HepG2 (cell line): ENCODE measurements around the gene PGAP3. TPM values are rescaled to one million over a fixed set of nuclear protein-coding genes. Genes with fewer than 3 reads are reported as not detected.

Experiments
- BCL3 ChIP-seq: sonication (generic); formaldehyde crosslinking; IDR thresholded peaks from 2 replicates; pipeline ENCODE4 v1.5.1; 2020; ENCODE audit warnings: mild to moderate bottlenecking, missing genetic modification reagents, moderate library complexity
- BCL6 ChIP-seq: IDR thresholded peaks from 2 replicates; pipeline ENCODE4 v1.6.1; 2016; ENCODE audit warnings: missing genetic modification reagents, missing compliant biosample characterization
- BORCS8-MEF2B ChIP-seq: sonication (generic); formaldehyde crosslinking; IDR thresholded peaks from 2 replicates; pipeline ENCODE4 v1.8.0; 2022; ENCODE audit warnings: mild to moderate bottlenecking, missing genetic modification reagents
- CBX2 ChIP-seq, 2 experiments: fragments of 200-600 bp in 1 of 2; sonication (generic); formaldehyde crosslinking in 1 of 2; IDR thresholded peaks; 2 replicates each; pipeline versions ENCODE4 v1.7.0 to v1.8.1; 2018 to 2022; ENCODE audit warnings: low read depth in 2 of 2, low read length in 1 of 2, mild to moderate bottlenecking in 1 of 2, missing genetic modification reagents in 1 of 2
- ELF1 ChIP-seq: sonication (generic); formaldehyde crosslinking; IDR thresholded peaks from 2 replicates; pipeline ENCODE4 v1.4.0; 2020; ENCODE audit warnings: missing genetic modification reagents
- FOXA1 ChIP-seq, 2 experiments: fragments of 450-650 bp in 1 of 2; sonication (generic) in 1 of 2; formaldehyde crosslinking in 1 of 2; IDR thresholded peaks; 2 replicates each; pipeline versions ENCODE4 v1.4.0 to v1.6.1; 2016 to 2020; ENCODE audit warnings: missing genetic modification reagents in 1 of 2
- FOXK1 ChIP-seq: sonication (generic); formaldehyde crosslinking; IDR thresholded peaks from 2 replicates; pipeline ENCODE4 v1.4.0; 2020; ENCODE audit warnings: low read depth, missing genetic modification reagents, borderline replicate concordance
- MED13 ChIP-seq: sonication (generic); formaldehyde crosslinking; IDR thresholded peaks from 2 replicates; pipeline ENCODE4 v1.5.0; 2020; ENCODE audit warnings: missing genetic modification reagents
- MED8 ChIP-seq: sonication (generic); formaldehyde crosslinking; IDR thresholded peaks from 2 replicates; pipeline ENCODE4 v1.8.1; 2023; ENCODE audit warnings: mild to moderate bottlenecking, missing genetic modification reagents; ENCODE audit not compliant: insufficient replicate concordance
- PAWR ChIP-seq: sonication (generic); formaldehyde crosslinking; IDR thresholded peaks from 2 replicates; pipeline ENCODE4 v1.4.0; 2020; ENCODE audit warnings: missing genetic modification reagents, mild to moderate bottlenecking, borderline replicate concordance
- SIX1 ChIP-seq: sonication (generic); formaldehyde crosslinking; IDR thresholded peaks from 2 replicates; pipeline ENCODE4 v1.4.0; 2020; ENCODE audit warnings: missing genetic modification reagents, borderline replicate concordance
- SP1 ChIP-seq, 2 experiments: fragments of 450-650 bp in 1 of 2; sonication (generic) in 1 of 2; formaldehyde crosslinking in 1 of 2; IDR thresholded peaks; 2 replicates each; pipeline versions ENCODE4 v1.4.0 to v1.6.1; 2016 to 2020; ENCODE audit warnings: missing genetic modification reagents in 1 of 2
- SP5 ChIP-seq: IDR thresholded peaks from 2 replicates; pipeline ENCODE4 v1.6.1; 2016; ENCODE audit warnings: low read depth, borderline replicate concordance
- XBP1 ChIP-seq: sonication (generic); formaldehyde crosslinking; IDR thresholded peaks from 2 replicates; pipeline ENCODE4 v1.5.0; 2020; ENCODE audit warnings: missing genetic modification reagents
- ZEB1 ChIP-seq: IDR thresholded peaks from 2 replicates; pipeline ENCODE4 v1.6.1; 2012; ENCODE audit warnings: mild to moderate bottlenecking, low read depth, inconsistent platforms; ENCODE audit not compliant: insufficient replicate concordance
- ZNF207 ChIP-seq: fragments of 450-650 bp; IDR thresholded peaks from 2 replicates; pipeline ENCODE4 v1.6.1; 2016; ENCODE audit warnings: antibody characterized with exemption, borderline replicate concordance
- ZNF256 ChIP-seq: sonication (generic); formaldehyde crosslinking; conservative IDR thresholded peaks from 2 replicates; pipeline ENCODE4 v1.4.0; 2020; ENCODE audit warnings: missing genetic modification reagents
- ZNF335 ChIP-seq: sonication (generic); formaldehyde crosslinking; IDR thresholded peaks from 2 replicates; pipeline ENCODE4 v1.4.0; 2020; ENCODE audit warnings: missing genetic modification reagents
- ZNF557 ChIP-seq: sonication (generic); formaldehyde crosslinking; IDR thresholded peaks from 2 replicates; pipeline ENCODE4 v1.4.0; 2020; ENCODE audit warnings: missing genetic modification reagents
- ZNF558 ChIP-seq: sonication (generic); formaldehyde crosslinking; IDR thresholded peaks from 2 replicates; pipeline ENCODE4 v1.9.0; 2022; ENCODE audit warnings: mild to moderate bottlenecking, missing genetic modification reagents, borderline replicate concordance
- ZNF614 ChIP-seq: IDR thresholded peaks from 2 replicates; pipeline ENCODE4 v1.6.1; 2018; ENCODE audit warnings: missing biosample characterization, missing genetic modification reagents, inconsistent platforms, borderline replicate concordance
- ZNF616 ChIP-seq: sonication (generic); formaldehyde crosslinking; IDR thresholded peaks from 2 replicates; pipeline ENCODE4 v1.5.0; 2020; ENCODE audit warnings: low read depth, mild to moderate bottlenecking, missing genetic modification reagents
- polyA plus RNA-seq, 8 experiments: library from polyadenylated mRNA; depleted of rRNA in 3 of 8; stranded (reverse) in 7 of 8; unstranded in 1 of 8; fragments of >200 nt; fragmentation: Illumina TruSeq in 4 of 8; extraction: Trizol in 4 of 8; gene quantifications; 2 replicates each; pipeline versions ENCODE4 v1.2.1 to v1.2.3, GENCODE V29; 2011 to 2016; ENCODE audit warnings: low read depth in 4 of 8, missing spikeins in 1 of 8, mixed read lengths in 1 of 8; ENCODE audit not compliant: insufficient read depth in 1 of 8
- total RNA-seq, 5 experiments: library from RNA; depleted of rRNA; stranded (reverse); fragments of >200 nt; fragmentation: Illumina TruSeq; extraction: Trizol; gene quantifications; 2 replicates each; pipeline ENCODE4 v1.2.3, GENCODE V29; 2016; ENCODE audit warnings: low read depth in 1 of 5
- TF ChIP-seq, protein P1 (sequence below): sonication (generic); formaldehyde crosslinking; IDR thresholded peaks from 2 replicates; pipeline ENCODE4 v1.9.0; 2021; ENCODE audit warnings: missing genetic modification reagents, borderline replicate concordance
- TF ChIP-seq, protein P2 (sequence below): sonication (generic); formaldehyde crosslinking; IDR thresholded peaks from 2 replicates; pipeline ENCODE4 v1.5.1; 2020; ENCODE audit warnings: mild to moderate bottlenecking, missing genetic modification reagents

The PGAP3 gene
- total and polyA plus RNA-seq, 2 of the 13 experiments (the other 11 are each of a cell fraction or from before 2014, with no cell fraction given), result 11.9 to 14.6 TPM

DNA sequence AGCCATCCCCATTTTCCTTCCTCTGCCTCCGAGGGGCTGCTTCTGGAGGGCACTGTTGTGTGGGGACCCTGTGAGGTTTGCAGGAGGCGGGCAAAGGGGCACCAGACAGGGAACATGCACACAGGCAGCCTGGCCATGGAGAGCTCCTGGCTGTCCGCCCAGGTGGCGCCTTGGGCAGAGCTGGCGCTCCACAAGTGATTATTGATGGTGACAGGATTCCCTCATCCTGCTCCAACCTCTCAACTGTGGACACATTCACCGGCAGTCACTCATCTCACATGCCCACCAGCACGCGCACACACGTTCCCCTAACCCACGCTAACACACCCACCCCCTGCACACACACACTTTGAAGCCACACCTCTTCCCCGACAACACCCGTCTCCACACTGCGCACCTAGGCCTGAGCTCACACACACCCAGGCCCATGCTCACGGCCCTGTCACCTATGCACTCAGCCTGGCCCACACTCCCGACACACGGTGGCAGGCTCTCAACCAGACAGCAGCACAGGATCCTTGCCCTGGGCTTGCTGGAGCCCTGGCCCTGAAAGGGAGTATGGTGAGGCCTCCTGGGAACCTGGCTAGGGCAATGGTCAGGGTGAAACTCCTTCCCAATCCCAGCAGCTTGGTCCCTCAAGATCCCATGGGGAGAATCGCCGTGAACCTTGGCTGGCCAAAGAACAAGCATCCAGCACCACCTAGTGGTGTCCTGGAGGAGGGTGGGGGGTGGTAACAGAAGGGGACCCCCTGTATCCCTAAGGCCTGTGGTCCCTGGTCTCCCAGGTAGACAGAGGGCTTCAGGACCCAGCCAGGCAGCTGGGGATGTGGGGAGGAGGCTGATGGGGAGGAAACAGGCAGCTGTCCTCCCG, 16.0 kb downstream of the PGAP3 start (continued):
- TF ChIP-seq BORCS8-MEF2B (CRISPR knock-in tag) (peak; percentile 73; the same call in 1 of the 2 replicates), PAWR (CRISPR knock-in tag) (no peak), ZNF558 (CRISPR knock-in tag) (no peak), MED13 (CRISPR knock-in tag) (no peak), ELF1 (peak; percentile 38; the same call in 1 of the 2 replicates), SIX1 (CRISPR knock-in tag) (no peak), XBP1 (CRISPR knock-in tag) (no peak), ZNF616 (CRISPR knock-in tag) (peak; percentile 75; the same call in 1 of the 2 replicates), FOXK1 (CRISPR knock-in tag) (0 out of 2 replicates have a peak, but pooled peaks have one; percentile 14), ZEB1 (no peak), ZNF335 (CRISPR knock-in tag) (0 out of 2 replicates have a peak, but pooled peaks have one; percentile 45), ZNF256 (CRISPR knock-in tag) (no peak), SP1 (IDR thresholded peaks at IDR 0.05) (no peak; the same call in 1 of the 2 replicates), SP1 (CRISPR knock-in tag; IDR thresholded peaks at IDR 0.05) (no peak; the same call in 1 of the 2 replicates), BCL3 (CRISPR knock-in tag) (peak; percentile 50; the same call in 1 of the 2 replicates), BCL6 (CRISPR knock-in tag) (no peak), ZNF614 (no peak; the same call in 1 of the 2 replicates), ZNF207 (no peak), CBX2 (IDR thresholded peaks at IDR 0.05; ENCODE audit: low read depth, low read length) (no peak), CBX2 (CRISPR knock-in tag; IDR thresholded peaks at IDR 0.05; ENCODE audit: low read depth) (no peak; the same call in 1 of the 2 replicates), ZNF557 (CRISPR knock-in tag) (no peak), MED8 (CRISPR knock-in tag) (no peak), SP5 (CRISPR knock-in tag) (no peak; the same call in 1 of the 2 replicates), FOXA1 (IDR thresholded peaks at IDR 0.05) (no peak), FOXA1 (CRISPR knock-in tag; IDR thresholded peaks at IDR 0.05) (no peak)
- TF ChIP-seq, protein P1, sequence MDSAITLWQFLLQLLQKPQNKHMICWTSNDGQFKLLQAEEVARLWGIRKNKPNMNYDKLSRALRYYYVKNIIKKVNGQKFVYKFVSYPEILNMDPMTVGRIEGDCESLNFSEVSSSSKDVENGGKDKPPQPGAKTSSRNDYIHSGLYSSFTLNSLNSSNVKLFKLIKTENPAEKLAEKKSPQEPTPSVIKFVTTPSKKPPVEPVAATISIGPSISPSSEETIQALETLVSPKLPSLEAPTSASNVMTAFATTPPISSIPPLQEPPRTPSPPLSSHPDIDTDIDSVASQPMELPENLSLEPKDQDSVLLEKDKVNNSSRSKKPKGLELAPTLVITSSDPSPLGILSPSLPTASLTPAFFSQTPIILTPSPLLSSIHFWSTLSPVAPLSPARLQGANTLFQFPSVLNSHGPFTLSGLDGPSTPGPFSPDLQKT (CRISPR knock-in tag), result no peak
- TF ChIP-seq, protein P2, sequence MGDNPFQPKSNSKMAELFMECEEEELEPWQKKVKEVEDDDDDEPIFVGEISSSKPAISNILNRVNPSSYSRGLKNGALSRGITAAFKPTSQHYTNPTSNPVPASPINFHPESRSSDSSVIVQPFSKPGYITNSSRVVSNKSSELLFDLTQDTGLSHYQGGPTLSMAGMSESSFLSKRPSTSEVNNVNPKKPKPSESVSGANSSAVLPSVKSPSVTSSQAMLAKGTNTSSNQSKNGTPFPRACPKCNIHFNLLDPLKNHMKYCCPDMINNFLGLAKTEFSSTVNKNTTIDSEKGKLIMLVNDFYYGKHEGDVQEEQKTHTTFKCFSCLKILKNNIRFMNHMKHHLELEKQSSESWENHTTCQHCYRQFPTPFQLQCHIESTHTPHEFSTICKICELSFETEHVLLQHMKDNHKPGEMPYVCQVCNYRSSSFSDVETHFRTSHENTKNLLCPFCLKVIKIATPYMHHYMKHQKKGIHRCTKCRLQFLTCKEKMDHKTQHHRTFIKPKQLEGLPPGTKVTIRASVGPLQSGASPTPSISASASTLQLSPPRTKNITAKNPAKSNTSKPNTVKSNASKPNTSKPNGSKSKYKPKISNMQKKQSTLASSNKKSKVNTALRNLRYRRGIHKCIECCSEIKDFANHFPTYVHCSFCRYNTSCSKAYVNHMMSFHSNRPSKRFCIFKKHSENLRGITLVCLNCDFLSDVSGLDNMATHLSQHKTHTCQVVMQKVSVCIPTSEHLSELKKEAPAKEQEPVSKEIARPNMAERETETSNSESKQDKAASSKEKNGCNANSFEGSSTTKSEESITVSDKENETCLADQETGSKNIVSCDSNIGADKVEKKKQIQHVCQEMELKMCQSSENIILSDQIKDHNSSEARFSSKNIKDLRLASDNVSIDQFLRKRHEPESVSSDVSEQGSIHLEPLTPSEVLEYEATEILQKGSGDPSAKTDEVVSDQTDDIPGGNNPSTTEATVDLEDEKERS (CRISPR knock-in tag), result no peak
